Liver (tissue), 3 donors: ENCODE measurements around the gene MUS81.
A peak's percentile ranks its signal among the peaks of the same experiment; 100 is the strongest.

Source experiments
- EGR1 ChIP-seq, 2 donors: IDR thresholded peaks; 2 replicates each; pipeline ENCODE4 v1.6.1; 2016 to 2018; ENCODE audit warnings: antibody characterized with exemption in 2 of 2, low read depth in 2 of 2
- FOXA2 ChIP-seq: IDR thresholded peaks from 2 replicates; pipeline ENCODE4 v1.6.1; 2016; ENCODE audit warnings: antibody characterized with exemption
- GABPA ChIP-seq, 2 donors: IDR thresholded peaks in 1 of 2; conservative IDR thresholded peaks in 1 of 2; 2 replicates each; pipeline ENCODE4 v1.6.1; 2016; ENCODE audit warnings: antibody characterized with exemption in 2 of 2, mild to moderate bottlenecking in 1 of 2, moderate library complexity in 1 of 2
- JUND ChIP-seq, 2 donors: IDR thresholded peaks; 2 replicates each; pipeline ENCODE4 v1.6.1; 2016; ENCODE audit warnings: antibody characterized with exemption in 2 of 2
- RAD21 ChIP-seq, 2 donors: IDR thresholded peaks; 2 replicates each; pipeline ENCODE4 v1.6.1; 2016; ENCODE audit warnings: antibody characterized with exemption in 2 of 2, mild to moderate bottlenecking in 2 of 2
- REST ChIP-seq: IDR thresholded peaks from 2 replicates; pipeline ENCODE4 v1.6.1; 2016; ENCODE audit warnings: antibody characterized with exemption, mild to moderate bottlenecking
- TAF1 ChIP-seq: conservative IDR thresholded peaks from 2 replicates; pipeline ENCODE4 v1.6.1; 2016; ENCODE audit warnings: antibody characterized with exemption, mild to moderate bottlenecking
- YY1 ChIP-seq: IDR thresholded peaks from 2 replicates; pipeline ENCODE4 v1.6.1; 2016; ENCODE audit warnings: antibody characterized with exemption, mild to moderate bottlenecking
- TF ChIP-seq, protein P1 (sequence below): fragments of 150-350 bp; IDR thresholded peaks from 2 replicates; pipeline ENCODE4 v1.5.1; 2017; ENCODE audit warnings: improper control_type of control experiment, low read depth, low read length; ENCODE audit not compliant: missing input control
- TF ChIP-seq, protein P2 (sequence below): IDR thresholded peaks from 2 replicates; pipeline ENCODE4 v1.6.1; 2016; ENCODE audit warnings: antibody characterized with exemption
- TF ChIP-seq, protein P3 (sequence below): IDR thresholded peaks from 2 replicates; pipeline ENCODE4 v1.6.1; 2016; ENCODE audit warnings: antibody characterized with exemption
- TF ChIP-seq, protein P4 (sequence below): IDR thresholded peaks from 2 replicates; pipeline ENCODE4 v1.6.1; 2016; ENCODE audit warnings: antibody characterized with exemption
- donor health status: healthy.
- donor health status: healthy.

- TF ChIP-seq, protein P1, sequence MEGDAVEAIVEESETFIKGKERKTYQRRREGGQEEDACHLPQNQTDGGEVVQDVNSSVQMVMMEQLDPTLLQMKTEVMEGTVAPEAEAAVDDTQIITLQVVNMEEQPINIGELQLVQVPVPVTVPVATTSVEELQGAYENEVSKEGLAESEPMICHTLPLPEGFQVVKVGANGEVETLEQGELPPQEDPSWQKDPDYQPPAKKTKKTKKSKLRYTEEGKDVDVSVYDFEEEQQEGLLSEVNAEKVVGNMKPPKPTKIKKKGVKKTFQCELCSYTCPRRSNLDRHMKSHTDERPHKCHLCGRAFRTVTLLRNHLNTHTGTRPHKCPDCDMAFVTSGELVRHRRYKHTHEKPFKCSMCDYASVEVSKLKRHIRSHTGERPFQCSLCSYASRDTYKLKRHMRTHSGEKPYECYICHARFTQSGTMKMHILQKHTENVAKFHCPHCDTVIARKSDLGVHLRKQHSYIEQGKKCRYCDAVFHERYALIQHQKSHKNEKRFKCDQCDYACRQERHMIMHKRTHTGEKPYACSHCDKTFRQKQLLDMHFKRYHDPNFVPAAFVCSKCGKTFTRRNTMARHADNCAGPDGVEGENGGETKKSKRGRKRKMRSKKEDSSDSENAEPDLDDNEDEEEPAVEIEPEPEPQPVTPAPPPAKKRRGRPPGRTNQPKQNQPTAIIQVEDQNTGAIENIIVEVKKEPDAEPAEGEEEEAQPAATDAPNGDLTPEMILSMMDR, result no peak
- TF ChIP-seq YY1 (no peak), EGR1 (IDR thresholded peaks at IDR 0.05; ENCODE audit: low read depth in 2 of 2) (no peak), TAF1 (no peak), REST (no peak), FOXA2 (no peak), JUND (IDR thresholded peaks at IDR 0.05) (peak in 1 of 2 donors; percentile 39), RAD21 (IDR thresholded peaks at IDR 0.05) (no peak), GABPA (IDR thresholded peaks at IDR 0.05 in 1 of 2, conservative IDR thresholded peaks at IDR 0.05 in 1 of 2) (no peak)
- TF ChIP-seq, protein P2, sequence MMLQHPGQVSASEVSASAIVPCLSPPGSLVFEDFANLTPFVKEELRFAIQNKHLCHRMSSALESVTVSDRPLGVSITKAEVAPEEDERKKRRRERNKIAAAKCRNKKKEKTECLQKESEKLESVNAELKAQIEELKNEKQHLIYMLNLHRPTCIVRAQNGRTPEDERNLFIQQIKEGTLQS, result no peak
- TF ChIP-seq, protein P3, sequence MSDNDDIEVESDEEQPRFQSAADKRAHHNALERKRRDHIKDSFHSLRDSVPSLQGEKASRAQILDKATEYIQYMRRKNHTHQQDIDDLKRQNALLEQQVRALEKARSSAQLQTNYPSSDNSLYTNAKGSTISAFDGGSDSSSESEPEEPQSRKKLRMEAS, result no peak
- TF ChIP-seq, protein P4, sequence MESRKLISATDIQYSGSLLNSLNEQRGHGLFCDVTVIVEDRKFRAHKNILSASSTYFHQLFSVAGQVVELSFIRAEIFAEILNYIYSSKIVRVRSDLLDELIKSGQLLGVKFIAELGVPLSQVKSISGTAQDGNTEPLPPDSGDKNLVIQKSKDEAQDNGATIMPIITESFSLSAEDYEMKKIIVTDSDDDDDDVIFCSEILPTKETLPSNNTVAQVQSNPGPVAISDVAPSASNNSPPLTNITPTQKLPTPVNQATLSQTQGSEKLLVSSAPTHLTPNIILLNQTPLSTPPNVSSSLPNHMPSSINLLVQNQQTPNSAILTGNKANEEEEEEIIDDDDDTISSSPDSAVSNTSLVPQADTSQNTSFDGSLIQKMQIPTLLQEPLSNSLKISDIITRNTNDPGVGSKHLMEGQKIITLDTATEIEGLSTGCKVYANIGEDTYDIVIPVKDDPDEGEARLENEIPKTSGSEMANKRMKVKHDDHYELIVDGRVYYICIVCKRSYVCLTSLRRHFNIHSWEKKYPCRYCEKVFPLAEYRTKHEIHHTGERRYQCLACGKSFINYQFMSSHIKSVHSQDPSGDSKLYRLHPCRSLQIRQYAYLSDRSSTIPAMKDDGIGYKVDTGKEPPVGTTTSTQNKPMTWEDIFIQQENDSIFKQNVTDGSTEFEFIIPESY, result no peak
Observed at GRCh38 chr11:65915821-65916251, 55.6 kb downstream of the MUS81 start.
